ENCODE measurements around the gene CSTB. TPM values are rescaled to one million over a fixed set of nuclear protein-coding genes. Genes with fewer than 3 reads are reported as not detected.

CSTB gene
- total RNA-seq, 1 experiment from 2014 or later = 36.1 TPM

DNA sequence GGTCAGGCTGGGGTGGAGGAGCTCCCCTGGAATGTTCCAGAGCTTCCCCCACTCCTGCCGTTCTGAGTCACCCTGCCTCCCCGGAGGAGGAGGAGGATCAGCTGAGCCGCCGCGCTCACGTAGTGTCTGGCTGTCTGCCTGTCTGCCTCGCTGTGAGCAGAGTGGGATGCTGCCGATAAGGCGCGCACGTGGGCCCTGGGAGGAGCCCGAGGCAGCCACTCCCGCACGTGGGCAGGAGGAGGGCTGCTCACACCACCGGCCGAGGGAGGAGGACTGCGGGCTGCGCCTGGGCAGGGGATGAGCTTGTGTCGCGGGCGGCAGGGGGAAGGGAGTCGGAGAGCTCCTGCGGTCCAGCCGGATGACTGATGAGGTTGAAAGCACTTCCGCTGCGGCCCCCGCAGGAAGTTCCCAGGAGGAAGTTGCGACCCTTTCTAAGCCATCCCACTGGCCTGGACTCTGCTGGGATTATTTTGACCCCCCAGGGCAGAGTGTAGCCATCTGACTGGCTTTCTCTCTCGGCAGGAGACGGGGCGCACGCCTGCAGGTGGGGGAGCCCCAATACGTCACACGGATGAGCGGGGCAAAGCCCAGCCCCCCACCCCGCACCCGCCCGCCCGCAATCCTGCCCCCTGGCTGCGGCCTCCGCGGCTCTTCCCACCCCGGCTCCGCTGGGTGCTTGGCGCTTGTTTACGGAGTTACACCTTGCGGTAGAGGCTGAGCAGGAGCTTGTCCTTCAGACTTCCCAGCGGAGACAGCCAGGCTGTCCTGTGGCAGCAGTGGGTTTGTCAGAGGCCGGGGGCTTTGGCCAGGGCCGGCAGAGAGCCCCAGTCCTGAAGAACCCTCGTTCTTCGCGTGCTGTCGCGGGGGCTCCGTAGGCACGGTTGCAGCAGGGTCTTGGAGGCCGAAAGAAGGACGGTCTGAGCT is 47.4 kb downstream of the CSTB start (continued):
- TF ChIP-seq, protein P1, sequence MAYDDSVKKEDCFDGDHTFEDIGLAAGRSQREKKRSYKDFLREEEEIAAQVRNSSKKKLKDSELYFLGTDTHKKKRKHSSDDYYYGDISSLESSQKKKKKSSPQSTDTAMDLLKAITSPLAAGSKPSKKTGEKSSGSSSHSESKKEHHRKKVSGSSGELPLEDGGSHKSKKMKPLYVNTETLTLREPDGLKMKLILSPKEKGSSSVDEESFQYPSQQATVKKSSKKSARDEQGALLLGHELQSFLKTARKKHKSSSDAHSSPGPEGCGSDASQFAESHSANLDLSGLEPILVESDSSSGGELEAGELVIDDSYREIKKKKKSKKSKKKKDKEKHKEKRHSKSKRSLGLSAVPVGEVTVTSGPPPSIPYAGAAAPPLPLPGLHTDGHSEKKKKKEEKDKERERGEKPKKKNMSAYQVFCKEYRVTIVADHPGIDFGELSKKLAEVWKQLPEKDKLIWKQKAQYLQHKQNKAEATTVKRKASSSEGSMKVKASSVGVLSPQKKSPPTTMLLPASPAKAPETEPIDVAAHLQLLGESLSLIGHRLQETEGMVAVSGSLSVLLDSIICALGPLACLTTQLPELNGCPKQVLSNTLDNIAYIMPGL (CRISPR knock-in tag; IDR thresholded peaks at IDR 0.05) = peak; percentile 79
- no peak for TF ChIP-seq RORB (CRISPR knock-in tag; IDR thresholded peaks at IDR 0.05)
- TF ChIP-seq ZNF219 (CRISPR knock-in tag; IDR thresholded peaks at IDR 0.05; ENCODE audit: borderline replicate concordance) = no peak
- TF ChIP-seq ATF1 (CRISPR knock-in tag; IDR thresholded peaks at IDR 0.05) = no peak
- TF ChIP-seq SP1 (CRISPR knock-in tag; conservative IDR thresholded peaks at IDR 0.05) = no peak
- TF ChIP-seq CREM (CRISPR knock-in tag; IDR thresholded peaks at IDR 0.05) = 0 out of 2 replicates have a peak, but pooled peaks have one; percentile 50
- TF ChIP-seq ZNF396 (CRISPR knock-in tag; IDR thresholded peaks at IDR 0.05; ENCODE audit: borderline replicate concordance) = no peak
- TF ChIP-seq SMAD4 (CRISPR knock-in tag; IDR thresholded peaks at IDR 0.05) = no peak
- no peak for TF ChIP-seq TCF7 (CRISPR knock-in tag; IDR thresholded peaks at IDR 0.05; ENCODE audit: low read depth)
- TF ChIP-seq ZBTB21 (CRISPR knock-in tag; IDR thresholded peaks at IDR 0.05; ENCODE audit: borderline replicate concordance) = no peak
- TF ChIP-seq, protein P2, sequence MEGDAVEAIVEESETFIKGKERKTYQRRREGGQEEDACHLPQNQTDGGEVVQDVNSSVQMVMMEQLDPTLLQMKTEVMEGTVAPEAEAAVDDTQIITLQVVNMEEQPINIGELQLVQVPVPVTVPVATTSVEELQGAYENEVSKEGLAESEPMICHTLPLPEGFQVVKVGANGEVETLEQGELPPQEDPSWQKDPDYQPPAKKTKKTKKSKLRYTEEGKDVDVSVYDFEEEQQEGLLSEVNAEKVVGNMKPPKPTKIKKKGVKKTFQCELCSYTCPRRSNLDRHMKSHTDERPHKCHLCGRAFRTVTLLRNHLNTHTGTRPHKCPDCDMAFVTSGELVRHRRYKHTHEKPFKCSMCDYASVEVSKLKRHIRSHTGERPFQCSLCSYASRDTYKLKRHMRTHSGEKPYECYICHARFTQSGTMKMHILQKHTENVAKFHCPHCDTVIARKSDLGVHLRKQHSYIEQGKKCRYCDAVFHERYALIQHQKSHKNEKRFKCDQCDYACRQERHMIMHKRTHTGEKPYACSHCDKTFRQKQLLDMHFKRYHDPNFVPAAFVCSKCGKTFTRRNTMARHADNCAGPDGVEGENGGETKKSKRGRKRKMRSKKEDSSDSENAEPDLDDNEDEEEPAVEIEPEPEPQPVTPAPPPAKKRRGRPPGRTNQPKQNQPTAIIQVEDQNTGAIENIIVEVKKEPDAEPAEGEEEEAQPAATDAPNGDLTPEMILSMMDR (IDR thresholded peaks at IDR 0.05) = no peak
- 0 out of 2 replicates have a peak, but pooled peaks have one; percentile 35 for TF ChIP-seq KAT7 (CRISPR knock-in tag; IDR thresholded peaks at IDR 0.05; ENCODE audit: borderline replicate concordance)
- TF ChIP-seq ESRRA (CRISPR knock-in tag; IDR thresholded peaks at IDR 0.05; ENCODE audit: borderline replicate concordance) = no peak
- 0 out of 2 replicates have a peak, but pooled peaks have one; percentile 32 for TF ChIP-seq MYBL2 (CRISPR knock-in tag; IDR thresholded peaks at IDR 0.05)
- TF ChIP-seq, protein P3, sequence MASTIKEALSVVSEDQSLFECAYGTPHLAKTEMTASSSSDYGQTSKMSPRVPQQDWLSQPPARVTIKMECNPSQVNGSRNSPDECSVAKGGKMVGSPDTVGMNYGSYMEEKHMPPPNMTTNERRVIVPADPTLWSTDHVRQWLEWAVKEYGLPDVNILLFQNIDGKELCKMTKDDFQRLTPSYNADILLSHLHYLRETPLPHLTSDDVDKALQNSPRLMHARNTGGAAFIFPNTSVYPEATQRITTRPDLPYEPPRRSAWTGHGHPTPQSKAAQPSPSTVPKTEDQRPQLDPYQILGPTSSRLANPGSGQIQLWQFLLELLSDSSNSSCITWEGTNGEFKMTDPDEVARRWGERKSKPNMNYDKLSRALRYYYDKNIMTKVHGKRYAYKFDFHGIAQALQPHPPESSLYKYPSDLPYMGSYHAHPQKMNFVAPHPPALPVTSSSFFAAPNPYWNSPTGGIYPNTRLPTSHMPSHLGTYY (CRISPR knock-in tag; IDR thresholded peaks at IDR 0.05) = no peak
- TF ChIP-seq TEAD4 (CRISPR knock-in tag; IDR thresholded peaks at IDR 0.05) = no peak
- TF ChIP-seq, protein P4, sequence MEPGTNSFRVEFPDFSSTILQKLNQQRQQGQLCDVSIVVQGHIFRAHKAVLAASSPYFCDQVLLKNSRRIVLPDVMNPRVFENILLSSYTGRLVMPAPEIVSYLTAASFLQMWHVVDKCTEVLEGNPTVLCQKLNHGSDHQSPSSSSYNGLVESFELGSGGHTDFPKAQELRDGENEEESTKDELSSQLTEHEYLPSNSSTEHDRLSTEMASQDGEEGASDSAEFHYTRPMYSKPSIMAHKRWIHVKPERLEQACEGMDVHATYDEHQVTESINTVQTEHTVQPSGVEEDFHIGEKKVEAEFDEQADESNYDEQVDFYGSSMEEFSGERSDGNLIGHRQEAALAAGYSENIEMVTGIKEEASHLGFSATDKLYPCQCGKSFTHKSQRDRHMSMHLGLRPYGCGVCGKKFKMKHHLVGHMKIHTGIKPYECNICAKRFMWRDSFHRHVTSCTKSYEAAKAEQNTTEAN (CRISPR knock-in tag; IDR thresholded peaks at IDR 0.05) = no peak
- TF ChIP-seq, protein P5, sequence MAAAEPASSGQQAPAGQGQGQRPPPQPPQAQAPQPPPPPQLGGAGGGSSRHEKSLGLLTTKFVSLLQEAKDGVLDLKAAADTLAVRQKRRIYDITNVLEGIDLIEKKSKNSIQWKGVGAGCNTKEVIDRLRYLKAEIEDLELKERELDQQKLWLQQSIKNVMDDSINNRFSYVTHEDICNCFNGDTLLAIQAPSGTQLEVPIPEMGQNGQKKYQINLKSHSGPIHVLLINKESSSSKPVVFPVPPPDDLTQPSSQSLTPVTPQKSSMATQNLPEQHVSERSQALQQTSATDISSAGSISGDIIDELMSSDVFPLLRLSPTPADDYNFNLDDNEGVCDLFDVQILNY (CRISPR knock-in tag; IDR thresholded peaks at IDR 0.05) = no peak
- TF ChIP-seq, protein P6, sequence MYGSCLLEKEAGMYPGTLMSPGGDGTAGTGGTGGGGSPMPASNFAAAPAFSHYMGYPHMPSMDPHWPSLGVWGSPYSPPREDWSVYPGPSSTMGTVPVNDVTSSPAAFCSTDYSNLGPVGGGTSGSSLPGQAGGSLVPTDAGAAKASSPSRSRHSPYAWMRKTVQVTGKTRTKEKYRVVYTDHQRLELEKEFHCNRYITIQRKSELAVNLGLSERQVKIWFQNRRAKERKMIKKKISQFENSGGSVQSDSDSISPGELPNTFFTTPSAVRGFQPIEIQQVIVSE (CRISPR knock-in tag; IDR thresholded peaks at IDR 0.05; ENCODE audit: borderline replicate concordance) = no peak
- no peak for TF ChIP-seq NFATC4 (CRISPR knock-in tag; IDR thresholded peaks at IDR 0.05)
- TF ChIP-seq, protein P7, sequence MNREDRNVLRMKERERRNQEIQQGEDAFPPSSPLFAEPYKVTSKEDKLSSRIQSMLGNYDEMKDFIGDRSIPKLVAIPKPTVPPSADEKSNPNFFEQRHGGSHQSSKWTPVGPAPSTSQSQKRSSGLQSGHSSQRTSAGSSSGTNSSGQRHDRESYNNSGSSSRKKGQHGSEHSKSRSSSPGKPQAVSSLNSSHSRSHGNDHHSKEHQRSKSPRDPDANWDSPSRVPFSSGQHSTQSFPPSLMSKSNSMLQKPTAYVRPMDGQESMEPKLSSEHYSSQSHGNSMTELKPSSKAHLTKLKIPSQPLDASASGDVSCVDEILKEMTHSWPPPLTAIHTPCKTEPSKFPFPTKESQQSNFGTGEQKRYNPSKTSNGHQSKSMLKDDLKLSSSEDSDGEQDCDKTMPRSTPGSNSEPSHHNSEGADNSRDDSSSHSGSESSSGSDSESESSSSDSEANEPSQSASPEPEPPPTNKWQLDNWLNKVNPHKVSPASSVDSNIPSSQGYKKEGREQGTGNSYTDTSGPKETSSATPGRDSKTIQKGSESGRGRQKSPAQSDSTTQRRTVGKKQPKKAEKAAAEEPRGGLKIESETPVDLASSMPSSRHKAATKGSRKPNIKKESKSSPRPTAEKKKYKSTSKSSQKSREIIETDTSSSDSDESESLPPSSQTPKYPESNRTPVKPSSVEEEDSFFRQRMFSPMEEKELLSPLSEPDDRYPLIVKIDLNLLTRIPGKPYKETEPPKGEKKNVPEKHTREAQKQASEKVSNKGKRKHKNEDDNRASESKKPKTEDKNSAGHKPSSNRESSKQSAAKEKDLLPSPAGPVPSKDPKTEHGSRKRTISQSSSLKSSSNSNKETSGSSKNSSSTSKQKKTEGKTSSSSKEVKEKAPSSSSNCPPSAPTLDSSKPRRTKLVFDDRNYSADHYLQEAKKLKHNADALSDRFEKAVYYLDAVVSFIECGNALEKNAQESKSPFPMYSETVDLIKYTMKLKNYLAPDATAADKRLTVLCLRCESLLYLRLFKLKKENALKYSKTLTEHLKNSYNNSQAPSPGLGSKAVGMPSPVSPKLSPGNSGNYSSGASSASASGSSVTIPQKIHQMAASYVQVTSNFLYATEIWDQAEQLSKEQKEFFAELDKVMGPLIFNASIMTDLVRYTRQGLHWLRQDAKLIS (CRISPR knock-in tag; IDR thresholded peaks at IDR 0.05; ENCODE audit: borderline replicate concordance) = no peak
- TF ChIP-seq, protein P8, sequence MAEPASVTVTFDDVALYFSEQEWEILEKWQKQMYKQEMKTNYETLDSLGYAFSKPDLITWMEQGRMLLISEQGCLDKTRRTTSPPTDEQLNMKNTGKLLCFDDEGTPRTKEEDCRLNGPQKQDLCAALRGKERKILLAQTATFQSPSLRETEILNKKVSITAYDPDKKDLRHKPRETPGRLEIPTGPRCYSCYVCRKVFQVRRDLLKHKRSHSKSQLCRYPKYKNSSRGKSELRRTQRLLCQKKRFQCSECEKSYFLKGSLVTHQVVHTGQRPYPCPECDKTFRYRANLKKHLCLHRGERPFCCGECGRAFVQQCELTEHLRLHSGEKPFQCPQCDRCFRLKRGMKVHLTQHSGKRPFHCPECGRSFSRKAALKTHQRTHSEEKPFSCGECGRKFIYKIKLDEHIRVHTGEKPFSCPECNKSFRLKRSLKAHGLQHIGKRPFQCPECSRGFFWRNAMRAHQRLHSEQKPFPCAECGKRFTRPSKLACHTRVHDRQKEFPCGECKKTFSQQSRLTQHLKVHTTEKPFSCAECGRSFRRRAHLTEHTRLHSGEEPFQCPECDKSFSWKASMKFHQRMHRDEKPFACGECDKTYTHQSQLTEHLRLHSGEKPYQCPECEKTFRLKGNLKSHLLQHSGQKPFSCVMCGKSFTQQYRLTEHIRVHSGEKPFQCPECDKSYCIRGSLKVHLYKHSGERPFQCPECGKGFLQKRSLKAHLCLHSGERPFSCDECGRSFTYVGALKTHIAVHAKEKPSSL (CRISPR knock-in tag; conservative IDR thresholded peaks at IDR 0.05) = no peak
- peak; percentile 55; the same call in 1 of the 2 replicates for TF ChIP-seq SMAD3 (CRISPR knock-in tag; IDR thresholded peaks at IDR 0.05; ENCODE audit: borderline replicate concordance)
- no peak for TF ChIP-seq CREB1 (CRISPR knock-in tag; IDR thresholded peaks at IDR 0.05)
- TF ChIP-seq ZNF423 (CRISPR knock-in tag; IDR thresholded peaks at IDR 0.05) = no peak

All from WTC11 (cell line).